Measurements from ENCODE around the gene MACROD2. TPM values are rescaled to one million over a fixed set of nuclear protein-coding genes. Genes with fewer than 3 reads are reported as not detected.

Gene MACROD2
- total and polyA plus RNA-seq, 2 of the 4 experiments (the other 2 are of a cell fraction): not detected

- H4K5ac ChIP-seq (ENCODE audit: low read depth, low read length): no peak overlapping the region
- no peak overlapping the region for H3K14ac ChIP-seq (replicated peaks; ENCODE audit: low read depth, low read length)
- POLR2A ChIA-PET (ENCODE audit: unreplicated experiment): no interaction called here
- no peak overlapping the region for H4K91ac ChIP-seq (ENCODE audit: insufficient read depth, low read depth, low read length)
- no peak overlapping the region for H3K4me3 ChIP-seq (ENCODE audit: insufficient read depth, low read depth, low read length)
- no peak overlapping the region for H2BK120ac ChIP-seq (ENCODE audit: low read depth, low read length)
- no peaks in the 10 kb centered on the region for H3K36me3 ChIP-seq (ENCODE audit: control insufficient read depth, insufficient read depth, low read length)
- H3K23ac ChIP-seq (ENCODE audit: low read depth, low read length): no peak overlapping the region
- no peak overlapping the region for H4K8ac ChIP-seq (ENCODE audit: low read depth in 2 of 2, low read length in 2 of 2)
- TF ChIP-seq MAZ (IDR thresholded peaks at IDR 0.05; ENCODE audit: borderline replicate concordance, low read depth, low read length) (no peak), POLR2A (IDR thresholded peaks at IDR 0.05; ENCODE audit: low read depth, low read length) (no peak), RFX5 (IDR thresholded peaks at IDR 0.05; ENCODE audit: low read depth, low read length) (no peak), MXI1 (IDR thresholded peaks at IDR 0.05; ENCODE audit: borderline replicate concordance, low read depth, low read length) (no peak), BHLHE40 (IDR thresholded peaks at IDR 0.05; ENCODE audit: low read depth, low read length) (no peak), RCOR1 (IDR thresholded peaks at IDR 0.05; ENCODE audit: insufficient replicate concordance, low read length) (no peak), NFE2L2 (IDR thresholded peaks at IDR 0.05; ENCODE audit: low read depth, low read length) (no peak), CEBPB (IDR thresholded peaks at IDR 0.05; ENCODE audit: low read depth, low read length) (no peak), RAD21 (IDR thresholded peaks at IDR 0.05; ENCODE audit: low read length) (no peak), CHD1 (IDR thresholded peaks at IDR 0.05; ENCODE audit: low read depth, low read length) (no peak), SMC3 (IDR thresholded peaks at IDR 0.05; ENCODE audit: low read depth, low read length) (no peak), CTCF (conservative IDR thresholded peaks at IDR 0.05; ENCODE audit: low read depth, low read length) (no peak), MAFK (IDR thresholded peaks at IDR 0.05; ENCODE audit: low read depth, low read length) (no peak), FOS (IDR thresholded peaks at IDR 0.05; ENCODE audit: low read depth, low read length) (no peak)
- TF ChIP-seq, protein P1, sequence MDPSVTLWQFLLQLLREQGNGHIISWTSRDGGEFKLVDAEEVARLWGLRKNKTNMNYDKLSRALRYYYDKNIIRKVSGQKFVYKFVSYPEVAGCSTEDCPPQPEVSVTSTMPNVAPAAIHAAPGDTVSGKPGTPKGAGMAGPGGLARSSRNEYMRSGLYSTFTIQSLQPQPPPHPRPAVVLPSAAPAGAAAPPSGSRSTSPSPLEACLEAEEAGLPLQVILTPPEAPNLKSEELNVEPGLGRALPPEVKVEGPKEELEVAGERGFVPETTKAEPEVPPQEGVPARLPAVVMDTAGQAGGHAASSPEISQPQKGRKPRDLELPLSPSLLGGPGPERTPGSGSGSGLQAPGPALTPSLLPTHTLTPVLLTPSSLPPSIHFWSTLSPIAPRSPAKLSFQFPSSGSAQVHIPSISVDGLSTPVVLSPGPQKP (IDR thresholded peaks at IDR 0.05; ENCODE audit: borderline replicate concordance, low read depth, low read length): no peak
- TF ChIP-seq, protein P2, sequence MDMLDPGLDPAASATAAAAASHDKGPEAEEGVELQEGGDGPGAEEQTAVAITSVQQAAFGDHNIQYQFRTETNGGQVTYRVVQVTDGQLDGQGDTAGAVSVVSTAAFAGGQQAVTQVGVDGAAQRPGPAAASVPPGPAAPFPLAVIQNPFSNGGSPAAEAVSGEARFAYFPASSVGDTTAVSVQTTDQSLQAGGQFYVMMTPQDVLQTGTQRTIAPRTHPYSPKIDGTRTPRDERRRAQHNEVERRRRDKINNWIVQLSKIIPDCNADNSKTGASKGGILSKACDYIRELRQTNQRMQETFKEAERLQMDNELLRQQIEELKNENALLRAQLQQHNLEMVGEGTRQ (IDR thresholded peaks at IDR 0.05; ENCODE audit: low read depth, low read length): no peak
- H3K9me1 ChIP-seq (ENCODE audit: insufficient read depth, low read length): no peaks in the 10 kb centered on the region
- no peak overlapping the region for H3K27ac ChIP-seq (ENCODE audit: insufficient read depth, low read length)
- H3K27me3 ChIP-seq (ENCODE audit: control insufficient read depth, insufficient read depth, low read length): no peaks in the 10 kb centered on the region
- intact Hi-C loops (cut with micrococcal nuclease) (no loop called here), dilution Hi-C loops (cut with HindIII; ENCODE audit: low sequenced_read_pairs, unreplicated experiment) (no loop called here), in situ Hi-C loops (cut with MboI; ENCODE audit: low sequenced_read_pairs) (no loop called here)
- no peak overlapping the region for H2AK5ac ChIP-seq (ENCODE audit: low read depth, low read length)
- no TSS peak for BruUV-seq (replicated peaks)
- H3K9me3 ChIP-seq (ENCODE audit: control insufficient read depth, insufficient read depth, low read length): peaks cover 13% of the 10 kb centered on the region; the same call in 1 of the 2 replicates
- H3K4me2 ChIP-seq (ENCODE audit: low read depth, low read length): no peak overlapping the region
- H2AFZ ChIP-seq (replicated peaks; ENCODE audit: low read length, poor library complexity): no peak overlapping the region
- no peak overlapping the region for H2BK20ac ChIP-seq (ENCODE audit: low read depth, low read length)
- H3K79me1 ChIP-seq (ENCODE audit: low read depth in 1 of 2, low read length in 2 of 2): no peaks in the 10 kb centered on the region
- no peak overlapping the region for H3K4ac ChIP-seq (ENCODE audit: low read depth, low read length)
- CTCF ChIA-PET: no interaction called here
- no peak for DNase-seq
- WGBS, 2 experiments (ENCODE audit: extremely low coverage in 2 of 2, insufficient read length in 1 of 2): no CpG with 5 or more reads among the region's 4 CpGs
- H2BK15ac ChIP-seq (ENCODE audit: low read depth, low read length): no peak overlapping the region
- no peak for ATAC-seq (ENCODE audit: low read depth)
- H3K4me1 ChIP-seq (ENCODE audit: control insufficient read depth, insufficient read depth, low read length): no peaks in the 10 kb centered on the region
- H2BK5ac ChIP-seq (ENCODE audit: low read depth, low read length, poor library complexity, severe bottlenecking): no peak overlapping the region
- H3K18ac ChIP-seq (ENCODE audit: low read depth, low read length): no peak overlapping the region
- no peaks in the 10 kb centered on the region for H4K20me1 ChIP-seq (ENCODE audit: insufficient read depth, low read length)
- H3K56ac ChIP-seq (ENCODE audit: extremely low read depth, insufficient read depth, low read length): no peak overlapping the region
- no peak overlapping the region for H3K9ac ChIP-seq (ENCODE audit: low read depth, low read length)
- H2AK9ac ChIP-seq (replicated peaks; ENCODE audit: low read depth, low read length, poor library complexity): no peak overlapping the region
Observed at GRCh38 chr20:15033269-15033668, 1038.0 kb downstream of the MACROD2 start.

All from IMR-90 (cell line).